Endodermal cell (in vitro differentiated cells): ENCODE data around the gene ZFAND6. TPM values are rescaled to one million over a fixed set of nuclear protein-coding genes. Genes with fewer than 3 reads are reported as not detected.

Experiments used
- DNase-seq: peaks from one replicate; pipeline ENCODE4 v3.0.0-alpha.2; 2017
- H3K27ac ChIP-seq: 2 replicates; pipeline ENCODE4 v1.5.1; 2013; ENCODE audit warnings: mild to moderate bottlenecking, low read depth, low read length, moderate library complexity
- H3K27me3 ChIP-seq: 2 replicates; pipeline ENCODE4 v1.6.1; 2013; ENCODE audit warnings: mild to moderate bottlenecking, low read length, moderate library complexity; ENCODE audit not compliant: insufficient read depth, control insufficient read depth, poor library complexity, severe bottlenecking
- H3K36me3 ChIP-seq: 2 replicates; pipeline ENCODE4 v1.7.0; 2013; ENCODE audit warnings: mild to moderate bottlenecking, low read length, moderate library complexity; ENCODE audit not compliant: control insufficient read depth, insufficient read depth
- H3K4me1 ChIP-seq: one replicate; pipeline ENCODE4 v1.7.0; 2013; ENCODE audit warnings: low read length; ENCODE audit not compliant: control insufficient read depth, insufficient read depth
- H3K4me3 ChIP-seq: 2 replicates; pipeline ENCODE4 v1.5.1; 2013; ENCODE audit warnings: mild to moderate bottlenecking, low read length, moderate library complexity
- H3K9ac ChIP-seq: 2 replicates; pipeline ENCODE4 v1.6.1; 2013; ENCODE audit warnings: mild to moderate bottlenecking, low read length, moderate library complexity; ENCODE audit not compliant: poor library complexity, severe bottlenecking; ENCODE audit errors: extremely low read depth
- H3K9me3 ChIP-seq: 2 replicates; pipeline ENCODE4 v1.6.1; 2013; ENCODE audit warnings: mild to moderate bottlenecking, low read length, moderate library complexity; ENCODE audit not compliant: control insufficient read depth
- H3K27ac Mint-ChIP-seq: 2 replicates; pipeline ENCODE4 v1.8.0; 2020; ENCODE audit warnings: mixed read lengths
- H3K27me3 Mint-ChIP-seq: 2 replicates; pipeline ENCODE4 v1.8.0; 2021; ENCODE audit warnings: mild to moderate bottlenecking, mixed read lengths; ENCODE audit not compliant: insufficient read depth
- H3K36me3 Mint-ChIP-seq: 2 replicates; pipeline ENCODE4 v1.8.0; 2020; ENCODE audit warnings: low read depth, mixed read lengths
- H3K4me1 Mint-ChIP-seq: 2 replicates; pipeline ENCODE4 v1.8.0; 2020; ENCODE audit warnings: mixed read lengths
- H3K4me3 Mint-ChIP-seq: 2 replicates; pipeline ENCODE4 v1.8.0; 2020; ENCODE audit warnings: mild to moderate bottlenecking, moderate library complexity, mixed read lengths
- H3K9me3 Mint-ChIP-seq: 2 replicates; pipeline ENCODE4 v1.8.0; 2020; ENCODE audit warnings: mild to moderate bottlenecking, mixed read lengths
- CTCF ChIP-seq: fragments of 200-600 bp; sonication (generic); conservative IDR thresholded peaks from 2 replicates; pipeline ENCODE4 v1.5.0; 2021; ENCODE audit warnings: antibody characterized with exemption, mild to moderate bottlenecking
- WGBS, 2 experiments: methylation state at CpG; one replicate each; pipeline versions ENCODE4 v1.1.5 to v1.1.7; 2013; ENCODE audit warnings: missing lambda C conversion rate in 2 of 2, mixed read lengths in 1 of 2; ENCODE audit not compliant: insufficient coverage in 1 of 2, insufficient read length in 1 of 2; 5-methylcytosine and 5-hydroxymethylcytosine counted together
- total RNA-seq, 2 donors: library from RNA; stranded (reverse); fragmentation: NEBNext Ultra II Directional in 1 of 2; extraction: Animal tissue kit (Norgen Biotek cat#: 25700) in 1 of 2; gene quantifications; 2 replicates in 1 of 2; 3 replicates in 1 of 2; pipeline ENCODE4 v1.2.1, GENCODE V29; 2021

The ZFAND6 gene
- total RNA-seq, 2 donors from 2014 or later, result 84.5 to 86.2 TPM

GRCh38 chr15:80052597-80053304, 6.7 kb upstream of the ZFAND6 start:
- no peaks in the 10 kb centered on the region for H3K36me3 ChIP-seq
- no peaks in the 10 kb centered on the region for H3K9me3 Mint-ChIP-seq
- H3K9me3 ChIP-seq, result no peaks in the 10 kb centered on the region
- H3K4me1 Mint-ChIP-seq, result no peaks in the 10 kb centered on the region
- no peaks in the 10 kb centered on the region for H3K36me3 Mint-ChIP-seq
- H3K27me3 ChIP-seq, result peaks cover 6% of the 10 kb centered on the region
- no peak overlapping the region for H3K9ac ChIP-seq
- peaks cover 6% of the 10 kb centered on the region for H3K27me3 Mint-ChIP-seq
- no peak overlapping the region for H3K27ac Mint-ChIP-seq
- no peak overlapping the region for H3K27ac ChIP-seq
- 76 to 83% methylated on average over 6 of the region's 6 CpGs for WGBS, 2 experiments
- DNase-seq, result no peak
- no peaks in the 10 kb centered on the region for H3K4me1 ChIP-seq
- TF ChIP-seq CTCF, result no peak
- no peak overlapping the region for H3K4me3 Mint-ChIP-seq
- H3K4me3 ChIP-seq, result no peak overlapping the region

DNA sequence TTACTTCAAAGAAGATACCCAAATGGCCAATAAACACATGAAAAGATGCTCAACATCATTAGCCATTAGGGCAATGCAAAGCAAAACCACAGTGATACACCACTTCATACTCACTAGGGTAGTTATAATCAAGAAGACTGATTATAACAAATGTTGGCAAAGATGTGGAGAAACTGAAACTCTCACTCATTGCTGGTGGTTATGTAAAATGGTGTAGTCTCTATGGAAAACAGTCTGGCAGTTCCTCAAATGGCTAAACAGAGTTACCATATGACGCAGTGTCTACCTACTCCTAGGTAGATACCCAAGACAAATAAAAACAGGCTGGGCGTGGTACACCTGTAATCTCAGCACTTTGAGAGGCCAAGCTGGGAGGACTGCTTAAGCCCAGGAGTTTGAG, 3.5 kb upstream of the ZFAND6 start:
- H3K27me3 ChIP-seq, result peaks cover 6% of the 10 kb centered on the region
- Mint-ChIP-seq H3K36me3 (no peaks in the 10 kb centered on the region), H3K27ac (no peak overlapping the region), H3K4me1 (peaks cover 7% of the 10 kb centered on the region), H3K9me3 (no peaks in the 10 kb centered on the region), H3K27me3 (peaks cover 13% of the 10 kb centered on the region), H3K4me3 (no peak overlapping the region)
- H3K9ac ChIP-seq, result no peak overlapping the region
- peaks cover 4% of the 10 kb centered on the region for H3K4me1 ChIP-seq
- no peak overlapping the region for H3K27ac ChIP-seq
- no peaks in the 10 kb centered on the region for H3K9me3 ChIP-seq
- TF ChIP-seq CTCF, result no peak
- H3K36me3 ChIP-seq, result no peaks in the 10 kb centered on the region
- H3K4me3 ChIP-seq, result no peak overlapping the region
- no peak for DNase-seq
- 95% methylated on average over 2 of the region's 2 CpGs; no CpG with 5 or more reads in 1 of the 2 experiments for WGBS, 2 experiments

GRCh38 chr15:80058044-80058443, 1.4 kb upstream of the ZFAND6 start:
- Histone ChIP-seq H3K36me3 (no peaks in the 10 kb centered on the region), H3K9ac (no peak overlapping the region), H3K27me3 (peaks cover 6% of the 10 kb centered on the region), H3K4me1 (peaks cover 4% of the 10 kb centered on the region), H3K27ac (no peak overlapping the region), H3K9me3 (no peaks in the 10 kb centered on the region), H3K4me3 (no peak overlapping the region)
- peaks cover 22% of the 10 kb centered on the region for H3K4me1 Mint-ChIP-seq
- peak overlapping the region; percentile 81 for H3K4me3 Mint-ChIP-seq
- no peaks in the 10 kb centered on the region for H3K36me3 Mint-ChIP-seq
- no peaks in the 10 kb centered on the region for H3K9me3 Mint-ChIP-seq
- no peak for DNase-seq
- no peak for TF ChIP-seq CTCF
- 61 to 63% methylated on average over 3 to 5 of the region's 6 CpGs for WGBS, 2 experiments
- peaks cover 13% of the 10 kb centered on the region for H3K27me3 Mint-ChIP-seq
- no peak overlapping the region for H3K27ac Mint-ChIP-seq
